VCaP (cell line): Measurements from ENCODE around the gene JARID2.

ENCODE experiments used
- H3K27ac ChIP-seq: fragments of 450-650 bp; 2 replicates; pipeline ENCODE4 v1.5.1; 2017
- TF ChIP-seq, protein P1 (sequence below): fragments of 450-650 bp; conservative IDR thresholded peaks from 2 replicates; pipeline ENCODE4 v1.5.1; 2017; ENCODE audit warnings: mild to moderate bottlenecking, moderate library complexity

The JARID2 gene

DNA sequence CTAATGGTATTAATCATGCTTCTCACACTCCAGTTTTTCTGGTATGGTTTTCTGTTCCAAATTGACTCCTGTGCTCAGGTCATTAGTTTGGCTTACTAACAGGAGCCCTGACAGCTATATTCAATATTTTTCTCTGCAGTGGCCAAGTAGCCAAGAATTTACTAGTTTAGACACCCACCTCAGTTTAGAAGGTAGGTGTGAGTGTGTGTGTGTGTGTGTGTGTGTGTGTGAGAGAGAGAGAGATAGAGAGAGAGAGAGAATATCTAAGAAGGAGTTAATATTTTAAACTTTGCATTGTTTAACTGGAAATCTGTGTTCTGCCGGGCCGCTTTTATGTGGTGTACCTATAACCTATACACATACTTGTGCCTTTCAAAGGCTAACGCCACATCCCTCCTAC, 18.5 kb downstream of the JARID2 start:
- TF ChIP-seq, protein P1, sequence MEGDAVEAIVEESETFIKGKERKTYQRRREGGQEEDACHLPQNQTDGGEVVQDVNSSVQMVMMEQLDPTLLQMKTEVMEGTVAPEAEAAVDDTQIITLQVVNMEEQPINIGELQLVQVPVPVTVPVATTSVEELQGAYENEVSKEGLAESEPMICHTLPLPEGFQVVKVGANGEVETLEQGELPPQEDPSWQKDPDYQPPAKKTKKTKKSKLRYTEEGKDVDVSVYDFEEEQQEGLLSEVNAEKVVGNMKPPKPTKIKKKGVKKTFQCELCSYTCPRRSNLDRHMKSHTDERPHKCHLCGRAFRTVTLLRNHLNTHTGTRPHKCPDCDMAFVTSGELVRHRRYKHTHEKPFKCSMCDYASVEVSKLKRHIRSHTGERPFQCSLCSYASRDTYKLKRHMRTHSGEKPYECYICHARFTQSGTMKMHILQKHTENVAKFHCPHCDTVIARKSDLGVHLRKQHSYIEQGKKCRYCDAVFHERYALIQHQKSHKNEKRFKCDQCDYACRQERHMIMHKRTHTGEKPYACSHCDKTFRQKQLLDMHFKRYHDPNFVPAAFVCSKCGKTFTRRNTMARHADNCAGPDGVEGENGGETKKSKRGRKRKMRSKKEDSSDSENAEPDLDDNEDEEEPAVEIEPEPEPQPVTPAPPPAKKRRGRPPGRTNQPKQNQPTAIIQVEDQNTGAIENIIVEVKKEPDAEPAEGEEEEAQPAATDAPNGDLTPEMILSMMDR = no peak
- H3K27ac ChIP-seq = no peak overlapping the region

DNA sequence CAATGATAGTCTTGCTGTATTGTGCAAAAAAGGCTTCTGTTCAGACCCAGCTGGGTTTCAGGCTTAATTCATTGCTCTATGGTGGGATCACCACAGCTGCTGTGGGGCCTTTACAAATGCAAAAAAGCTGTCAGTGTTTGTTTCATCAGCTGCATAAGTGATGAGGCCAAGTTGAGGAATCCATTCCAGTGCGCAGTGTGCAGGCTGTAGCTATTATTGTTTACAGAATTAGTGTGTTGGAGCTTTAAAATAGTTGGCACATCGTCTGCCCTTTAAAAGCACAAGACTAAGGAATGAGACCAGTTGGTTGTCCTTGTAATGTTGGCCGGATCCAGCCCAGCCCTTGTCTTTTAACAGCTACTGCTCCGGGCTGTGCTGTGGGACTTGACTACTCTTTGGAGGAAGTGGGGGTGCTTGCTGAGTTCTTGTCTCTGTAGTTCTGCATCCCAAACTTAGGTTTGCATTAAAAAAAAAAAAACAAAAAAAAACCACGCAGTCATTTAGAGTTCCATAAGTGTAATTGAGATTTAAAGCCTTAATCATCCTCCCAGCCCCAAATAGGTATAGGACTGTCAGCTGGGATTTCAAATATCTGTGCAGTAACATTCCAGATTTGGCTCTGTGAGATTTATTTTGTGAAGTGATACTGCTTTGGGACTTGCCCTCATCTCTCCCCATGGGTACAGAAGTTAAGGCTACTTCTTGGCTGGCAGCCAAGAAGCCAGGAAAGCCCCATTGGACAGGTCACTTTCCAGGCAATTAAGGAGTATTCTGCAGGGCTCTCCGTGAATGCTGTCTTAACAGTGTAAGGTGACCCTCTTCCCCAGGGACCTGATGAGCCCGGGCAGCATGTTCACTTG, 19.3 kb downstream of the JARID2 start:
- TF ChIP-seq, protein P1 = no peak
- no peak overlapping the region for H3K27ac ChIP-seq

DNA sequence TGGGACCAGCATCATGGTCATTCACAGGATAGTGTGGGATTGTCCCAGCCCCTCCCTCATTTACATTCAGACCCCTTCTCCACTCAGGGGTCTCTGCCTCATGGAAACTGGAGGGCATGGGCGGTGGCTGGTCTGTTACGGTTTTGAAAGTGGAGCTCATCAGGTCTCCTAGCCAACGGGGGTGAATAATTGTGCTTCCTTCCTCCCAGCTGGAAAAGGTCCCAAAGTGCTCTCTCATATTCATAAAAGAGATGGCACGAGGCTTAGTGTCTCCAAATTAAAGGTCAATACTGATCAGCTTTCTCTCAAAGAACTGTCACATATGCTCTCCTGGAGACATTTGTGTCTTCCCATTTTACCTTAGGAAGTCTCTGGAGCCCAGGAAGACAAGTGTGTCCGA, 19.9 kb downstream of the JARID2 start:
- H3K27ac ChIP-seq = no peak overlapping the region
- TF ChIP-seq, protein P1 = no peak

DNA sequence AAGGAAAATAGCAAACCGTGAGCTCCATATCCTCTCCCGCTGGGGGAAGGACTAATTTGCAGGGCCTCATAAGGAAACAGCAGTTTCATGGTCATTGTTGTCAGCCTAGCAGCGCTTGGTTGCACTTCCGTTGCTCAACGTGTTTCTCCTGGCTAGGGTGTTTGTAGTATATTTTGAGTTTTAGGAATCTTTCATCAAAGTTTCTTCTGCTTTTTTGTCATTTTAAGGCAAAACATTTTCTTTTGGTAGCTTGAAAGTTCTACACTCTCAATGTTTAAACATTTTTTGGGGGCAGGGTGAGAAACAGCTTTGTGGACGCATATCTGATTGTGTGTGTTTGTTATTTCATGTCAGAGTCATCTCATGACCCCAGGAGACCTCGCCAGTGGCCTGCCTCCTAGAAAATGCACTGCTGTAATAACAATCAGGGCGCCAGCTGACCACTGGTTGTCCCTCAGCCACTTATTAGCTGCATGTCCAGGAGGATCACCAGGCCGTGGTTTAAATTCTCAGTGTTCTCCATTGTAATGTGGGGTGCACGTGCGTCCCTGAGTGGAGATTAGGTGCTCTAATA, 20.6 kb downstream of the JARID2 start:
- TF ChIP-seq, protein P1 = no peak
- H3K27ac ChIP-seq = no peak overlapping the region

DNA sequence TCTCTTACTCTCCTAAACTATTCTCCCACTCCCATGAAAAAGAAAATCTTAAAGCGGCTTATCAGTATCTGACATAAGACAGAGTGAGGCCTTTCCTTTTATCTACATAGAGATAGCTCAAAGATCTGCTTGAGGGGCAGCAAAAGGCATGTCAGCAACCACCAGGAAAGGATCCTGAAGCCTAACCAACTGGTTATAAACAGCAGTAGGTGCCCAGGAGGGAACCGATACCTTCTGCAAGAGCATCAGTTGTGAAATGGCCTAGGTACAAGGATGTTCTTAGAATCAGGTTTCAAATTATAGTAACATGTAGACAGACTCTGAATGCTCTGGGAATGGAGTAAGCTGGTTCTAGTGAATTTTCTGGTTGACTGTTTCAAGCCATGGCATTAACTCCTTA, 21.4 kb downstream of the JARID2 start:
- TF ChIP-seq, protein P1 = no peak
- no peak overlapping the region for H3K27ac ChIP-seq

DNA sequence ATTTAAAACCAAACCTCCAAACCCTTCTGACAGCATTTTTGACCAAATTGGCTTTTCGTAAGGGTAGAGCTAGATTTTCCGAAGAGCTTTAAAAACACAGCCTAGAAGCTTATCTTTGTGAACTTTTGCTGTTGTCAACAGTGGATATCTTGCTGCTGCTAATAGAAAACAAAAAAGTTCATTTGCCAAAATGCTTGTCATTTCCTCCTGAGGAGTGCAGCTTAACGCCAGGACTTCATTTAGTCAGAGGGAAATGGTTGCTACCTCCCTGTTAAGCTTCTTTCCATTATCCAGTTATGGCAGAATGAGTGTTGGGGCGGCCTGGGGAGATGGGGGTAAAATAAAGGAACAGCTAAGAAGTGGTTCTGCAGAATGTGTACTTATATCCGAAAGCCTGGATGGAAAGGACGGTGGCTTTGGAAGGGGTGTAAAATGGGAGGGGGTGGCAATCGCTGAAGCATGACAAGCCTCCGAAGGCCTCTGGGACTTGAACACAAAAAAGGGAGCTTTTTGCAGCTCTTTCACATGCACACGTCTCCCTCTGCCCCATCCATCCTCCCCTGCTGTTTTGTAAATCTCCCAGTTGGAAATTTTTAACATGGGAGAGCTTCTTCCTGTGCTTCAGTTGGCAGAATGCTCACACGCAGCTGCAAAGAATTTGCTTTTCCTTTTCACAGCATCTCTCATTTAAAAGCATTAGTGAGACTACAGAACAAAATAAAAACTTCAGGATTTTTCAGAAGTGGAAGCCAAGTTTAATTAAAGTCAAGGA, 22.5 kb downstream of the JARID2 start:
- H3K27ac ChIP-seq = no peak overlapping the region
- TF ChIP-seq, protein P1 = no peak

DNA sequence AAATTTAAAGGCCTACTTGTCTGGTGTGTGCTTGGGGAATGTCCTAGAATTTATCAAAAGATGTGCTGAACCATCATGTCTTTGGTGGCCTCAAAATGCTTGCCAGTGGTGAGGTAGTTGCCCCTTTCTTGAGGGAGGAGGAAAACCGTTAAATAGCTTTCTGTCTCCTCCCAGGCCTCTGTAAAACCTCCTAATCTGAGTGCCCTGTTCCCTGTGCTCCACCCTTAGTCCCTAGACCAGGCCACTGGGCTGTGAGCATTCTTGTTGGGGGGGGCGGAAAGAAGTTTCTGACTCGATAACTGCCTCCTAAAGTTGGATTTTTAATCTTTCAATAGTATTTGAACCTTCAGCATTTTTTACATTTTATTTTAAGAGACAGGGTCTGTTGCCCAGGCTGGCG, 23.1 kb downstream of the JARID2 start:
- TF ChIP-seq, protein P1 = no peak
- no peak overlapping the region for H3K27ac ChIP-seq
